H9 (cell line): ENCODE data around the gene ADAM33. TPM values are rescaled to one million over a fixed set of nuclear protein-coding genes. Genes with fewer than 3 reads are reported as not detected.
A peak's percentile ranks its signal among the peaks of the same experiment; 100 is the strongest.

Source experiments
- DNase-seq: peaks from one replicate; pipeline ENCODE4 v3.0.0-alpha.2; 2017
- H2AFZ ChIP-seq: one replicate; pipeline ENCODE4 v1.6.1; 2013; ENCODE audit warnings: mild to moderate bottlenecking, low read length, control low read depth, moderate library complexity
- H2AK5ac ChIP-seq: 2 replicates; pipeline ENCODE4 v1.6.1; 2013; ENCODE audit warnings: low read length, control low read depth, mixed read lengths; ENCODE audit not compliant: insufficient read length
- H2BK120ac ChIP-seq: one replicate; pipeline ENCODE4 v1.6.1; 2013; ENCODE audit warnings: low read depth, mild to moderate bottlenecking, low read length, control low read depth, inconsistent platforms; ENCODE audit not compliant: poor library complexity, severe bottlenecking
- H2BK12ac ChIP-seq: 2 replicates; pipeline ENCODE4 v1.6.1; 2013; ENCODE audit warnings: low read length, control low read depth, mixed read lengths, low read depth; ENCODE audit not compliant: insufficient read length
- H2BK15ac ChIP-seq: 2 replicates; pipeline ENCODE4 v1.6.1; 2013; ENCODE audit warnings: low read depth, low read length, control low read depth
- H2BK20ac ChIP-seq: one replicate; pipeline ENCODE4 v1.6.1; 2013; ENCODE audit warnings: low read depth, mild to moderate bottlenecking, low read length, control low read depth, inconsistent platforms; ENCODE audit not compliant: poor library complexity, severe bottlenecking
- H2BK5ac ChIP-seq: 2 replicates; pipeline ENCODE4 v1.6.1; 2013; ENCODE audit warnings: low read length, control low read depth, mixed read lengths; ENCODE audit not compliant: insufficient read length
- H3K14ac ChIP-seq: 2 replicates; pipeline ENCODE4 v1.6.1; 2013; ENCODE audit warnings: low read length, control low read depth; ENCODE audit not compliant: insufficient read depth
- H3K18ac ChIP-seq: 2 replicates; pipeline ENCODE4 v1.6.1; 2013; ENCODE audit warnings: low read depth, mild to moderate bottlenecking, mixed read lengths, low read length, control low read depth; ENCODE audit not compliant: insufficient read length
- H3K23ac ChIP-seq: 2 replicates; pipeline ENCODE4 v1.6.1; 2013; ENCODE audit warnings: low read length, control low read depth, mixed read lengths, low read depth; ENCODE audit not compliant: insufficient read length
- H3K23me2 ChIP-seq: 2 replicates; pipeline ENCODE4 v1.6.1; 2013; ENCODE audit warnings: low read depth, mild to moderate bottlenecking, mixed read lengths, low read length, control low read depth; ENCODE audit not compliant: insufficient read length, poor library complexity, severe bottlenecking
- H3K27ac ChIP-seq: 2 replicates; pipeline ENCODE4 v1.5.1; 2013; ENCODE audit warnings: low read length, control low read depth, mixed read lengths, low read depth; ENCODE audit not compliant: insufficient read length
- H3K27me3 ChIP-seq: 2 replicates; pipeline ENCODE4 v1.6.1; 2013; ENCODE audit warnings: low read length, control low read depth, inconsistent platforms; ENCODE audit not compliant: insufficient read depth
- H3K4ac ChIP-seq: 2 replicates; pipeline ENCODE4 v1.6.1; 2013; ENCODE audit warnings: low read depth, mild to moderate bottlenecking, control low read depth, inconsistent platforms, low read length, moderate library complexity
- H3K4me1 ChIP-seq: 2 replicates; pipeline ENCODE4 v1.6.1; 2013; ENCODE audit warnings: low read length, control low read depth, inconsistent platforms; ENCODE audit not compliant: insufficient read depth
- H3K4me2 ChIP-seq: 2 replicates; pipeline ENCODE4 v1.6.1; 2013; ENCODE audit warnings: low read length, control low read depth, mixed read lengths; ENCODE audit not compliant: insufficient read length, insufficient read depth
- H3K56ac ChIP-seq: 2 replicates; pipeline ENCODE4 v1.6.1; 2013; ENCODE audit warnings: low read depth, mild to moderate bottlenecking, mixed read lengths, low read length, control low read depth; ENCODE audit not compliant: insufficient read length
- H3K79me1 ChIP-seq: 2 replicates; pipeline ENCODE4 v1.6.1; 2013; ENCODE audit warnings: low read depth, mild to moderate bottlenecking, moderate library complexity, low read length, control low read depth, inconsistent platforms; ENCODE audit not compliant: insufficient read depth, poor library complexity, severe bottlenecking
- H3K79me2 ChIP-seq: 2 replicates; pipeline ENCODE4 v1.6.1; 2013; ENCODE audit warnings: low read length, control low read depth, inconsistent platforms; ENCODE audit not compliant: insufficient read depth
- H3K9ac ChIP-seq: 2 replicates; pipeline ENCODE4 v1.6.1; 2013; ENCODE audit warnings: low read length, control low read depth, mixed read lengths; ENCODE audit not compliant: insufficient read length; ENCODE audit errors: extremely low read depth
- H3K9me3 ChIP-seq: one replicate; pipeline ENCODE4 v1.6.1; 2013; ENCODE audit warnings: low read depth, low read length, inconsistent platforms; ENCODE audit not compliant: control insufficient read depth
- H3T11ph ChIP-seq: one replicate; pipeline ENCODE4 v1.6.1; 2013; ENCODE audit warnings: mild to moderate bottlenecking, low read length, control low read depth, inconsistent platforms
- H4K20me1 ChIP-seq: one replicate; pipeline ENCODE4 v1.6.1; 2013; ENCODE audit not compliant: control insufficient read depth, insufficient read length, insufficient read depth
- H4K5ac ChIP-seq: 2 replicates; pipeline ENCODE4 v1.6.1; 2013; ENCODE audit warnings: low read depth, mild to moderate bottlenecking, mixed read lengths, low read length, control low read depth; ENCODE audit not compliant: insufficient read length
- H4K8ac ChIP-seq: replicated peaks from 2 replicates; pipeline ENCODE4 v1.6.1; 2013; ENCODE audit warnings: low read length, control low read depth, mixed read lengths, low read depth; ENCODE audit not compliant: insufficient read length
- H4K91ac ChIP-seq: 2 replicates; pipeline ENCODE4 v1.6.1; 2013; ENCODE audit warnings: low read depth, mild to moderate bottlenecking, moderate library complexity, mixed read lengths, low read length, control low read depth; ENCODE audit not compliant: insufficient read length
- H3K27ac Mint-ChIP-seq, 3 experiments: 2 replicates in 2 of 3; 3 replicates in 1 of 3; pipeline ENCODE4 v1.8.0; 2020 to 2021; ENCODE audit warnings: mixed read lengths in 3 of 3, mild to moderate bottlenecking in 1 of 3, moderate library complexity in 1 of 3
- H3K27me3 Mint-ChIP-seq: 2 replicates; pipeline ENCODE4 v1.8.0; 2021; ENCODE audit warnings: low read depth, mild to moderate bottlenecking, moderate library complexity, mixed read lengths
- H3K36me3 Mint-ChIP-seq, 3 experiments: 2 replicates in 2 of 3; 3 replicates in 1 of 3; pipeline ENCODE4 v1.8.0; 2020 to 2021; ENCODE audit warnings: low read depth in 3 of 3, mixed read lengths in 3 of 3; ENCODE audit not compliant: insufficient read depth in 1 of 3
- H3K4me1 Mint-ChIP-seq, 2 experiments: 2 replicates each; pipeline ENCODE4 v1.8.0; 2020; ENCODE audit warnings: mixed read lengths in 2 of 2
- H3K4me3 Mint-ChIP-seq, 2 experiments: 2 replicates in 1 of 2; 3 replicates in 1 of 2; pipeline ENCODE4 v1.8.0; 2020 to 2021; ENCODE audit warnings: mild to moderate bottlenecking in 2 of 2, mixed read lengths in 2 of 2, moderate library complexity in 1 of 2
- H3K9me3 Mint-ChIP-seq, 2 experiments: 2 replicates in 1 of 2; 3 replicates in 1 of 2; pipeline ENCODE4 v1.8.0; 2020; ENCODE audit warnings: mild to moderate bottlenecking in 2 of 2, mixed read lengths in 2 of 2, moderate library complexity in 1 of 2
- whole genome bisulfite sequencing: extraction: QIAGEN DNeasy Blood & Tissue Kit; methylation state at CpG from one replicate; pipeline ENCODE4 v1.1.7; 2013; ENCODE audit warnings: missing lambda C conversion rate, low lambda C conversion rate, mixed read lengths; ENCODE audit not compliant: insufficient read length; ENCODE audit errors: extremely low coverage; 5-methylcytosine and 5-hydroxymethylcytosine counted together
- total RNA-seq: library from RNA; stranded (reverse); gene quantifications from 2 replicates; pipeline ENCODE4 v1.2.1, GENCODE V29; 2021
- TF ChIP-seq, protein P1 (sequence below): fragments of 200-600 bp; sonication (generic); conservative IDR thresholded peaks from 3 replicates; pipeline ENCODE4 v1.8.0; 2021; ENCODE audit warnings: antibody characterized with exemption, mild to moderate bottlenecking

The ADAM33 gene
- total RNA-seq, 1 experiment from 2014 or later: 4.0 TPM

DNA sequence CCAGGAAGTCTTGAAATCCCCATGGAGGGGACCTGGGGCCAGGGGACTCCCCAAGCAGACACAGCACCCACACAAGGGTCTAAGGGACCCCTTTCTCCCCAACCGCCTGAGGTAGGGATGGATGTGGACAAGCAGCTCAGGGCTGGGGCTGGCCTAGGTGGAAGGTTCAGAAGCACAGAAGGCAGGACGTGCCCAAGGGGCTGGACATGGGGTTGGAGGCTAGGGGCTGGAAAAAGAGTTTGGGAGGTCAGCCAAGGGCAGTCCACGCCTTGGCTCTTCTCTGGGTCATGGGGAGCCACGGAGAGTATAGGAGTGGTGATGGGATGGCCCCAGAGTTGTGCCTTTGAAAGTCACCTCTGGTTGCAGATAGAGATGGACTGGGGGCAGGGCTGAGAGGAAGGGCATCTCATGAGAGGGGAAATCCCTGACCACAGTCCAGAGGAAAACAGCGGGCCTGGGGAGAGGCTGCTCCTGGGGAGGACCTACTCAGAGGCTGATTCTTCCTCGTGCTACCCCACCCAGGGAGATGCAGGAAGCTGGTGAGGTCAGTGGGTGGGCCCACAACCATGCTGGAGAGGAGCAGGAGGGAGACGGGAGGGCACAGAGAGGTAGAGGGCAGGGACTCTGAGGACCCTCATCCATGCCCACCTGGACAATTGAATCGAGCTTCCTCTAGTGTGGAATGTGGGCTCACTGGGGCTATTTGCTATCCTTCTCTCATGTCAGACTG is 48.2 kb upstream of the ADAM33 start:
- Mint-ChIP-seq H3K9me3 (peaks cover 0 to under 1% of the 10 kb centered on the region in 2 experiments; a peak in 2 of 5 replicates), H3K4me1 (peaks cover 5 to 25% of the 10 kb centered on the region in 2 experiments), H3K27me3 (peaks cover 67% of the 10 kb centered on the region), H3K4me3 (0 out of 5 replicates have a peak overlapping the region, but pooled peaks of 1 of the 2 experiments have one; percentile 16), H3K27ac (no peak overlapping the region), H3K36me3 (no peaks in the 10 kb centered on the region)
- H3K9ac ChIP-seq: no peak overlapping the region
- H3K9me3 ChIP-seq: no peaks in the 10 kb centered on the region
- H3K27ac ChIP-seq: no peak overlapping the region
- no peak overlapping the region for H2BK5ac ChIP-seq
- H3K23me2 ChIP-seq: no peaks in the 10 kb centered on the region
- H3K14ac ChIP-seq: no peak overlapping the region
- WGBS: no CpG with 5 or more reads among the region's 8 CpGs
- H2BK15ac ChIP-seq: no peak overlapping the region
- no peaks in the 10 kb centered on the region; the same call in 1 of the 2 replicates for H3K27me3 ChIP-seq
- no peak overlapping the region for H3K18ac ChIP-seq
- H3K4me1 ChIP-seq: no peaks in the 10 kb centered on the region
- H3K4ac ChIP-seq: no peak overlapping the region
- no peak overlapping the region for H3K56ac ChIP-seq
- no peak overlapping the region for H3K23ac ChIP-seq
- H4K8ac ChIP-seq: no peak overlapping the region
- H2AK5ac ChIP-seq: no peak overlapping the region
- no peak overlapping the region for H4K91ac ChIP-seq
- H3K79me1 ChIP-seq: no peaks in the 10 kb centered on the region
- no peak overlapping the region for H2BK20ac ChIP-seq
- no peaks in the 10 kb centered on the region for H3K79me2 ChIP-seq
- no peaks in the 10 kb centered on the region for H4K20me1 ChIP-seq
- no peak overlapping the region for H3T11ph ChIP-seq
- no peak overlapping the region for H2BK12ac ChIP-seq
- no peak overlapping the region for H3K4me2 ChIP-seq
- no peak overlapping the region for H4K5ac ChIP-seq
- peak; percentile 18 for DNase-seq
- TF ChIP-seq, protein P1, sequence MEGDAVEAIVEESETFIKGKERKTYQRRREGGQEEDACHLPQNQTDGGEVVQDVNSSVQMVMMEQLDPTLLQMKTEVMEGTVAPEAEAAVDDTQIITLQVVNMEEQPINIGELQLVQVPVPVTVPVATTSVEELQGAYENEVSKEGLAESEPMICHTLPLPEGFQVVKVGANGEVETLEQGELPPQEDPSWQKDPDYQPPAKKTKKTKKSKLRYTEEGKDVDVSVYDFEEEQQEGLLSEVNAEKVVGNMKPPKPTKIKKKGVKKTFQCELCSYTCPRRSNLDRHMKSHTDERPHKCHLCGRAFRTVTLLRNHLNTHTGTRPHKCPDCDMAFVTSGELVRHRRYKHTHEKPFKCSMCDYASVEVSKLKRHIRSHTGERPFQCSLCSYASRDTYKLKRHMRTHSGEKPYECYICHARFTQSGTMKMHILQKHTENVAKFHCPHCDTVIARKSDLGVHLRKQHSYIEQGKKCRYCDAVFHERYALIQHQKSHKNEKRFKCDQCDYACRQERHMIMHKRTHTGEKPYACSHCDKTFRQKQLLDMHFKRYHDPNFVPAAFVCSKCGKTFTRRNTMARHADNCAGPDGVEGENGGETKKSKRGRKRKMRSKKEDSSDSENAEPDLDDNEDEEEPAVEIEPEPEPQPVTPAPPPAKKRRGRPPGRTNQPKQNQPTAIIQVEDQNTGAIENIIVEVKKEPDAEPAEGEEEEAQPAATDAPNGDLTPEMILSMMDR: no peak
- H2BK120ac ChIP-seq: no peak overlapping the region
- no peak overlapping the region for H2AFZ ChIP-seq
